GM19193 (cell line): ENCODE data around the gene ZNF91.

Source experiments
- POLR2A ChIP-seq: IDR thresholded peaks from 4 replicates; pipeline ENCODE4 v1.6.1; 2011; ENCODE audit not compliant: insufficient read depth, insufficient read length; ENCODE audit errors: extremely low read depth

Gene ZNF91

GRCh38 chr19:23395041-23395721 is at the start of gene ZNF91:
ZNF91 (minus strand) TSS chr19:23395471; CDS start chr19:23395354, 117 bp downstream.
- peak; percentile 93 for TF ChIP-seq POLR2A

- no peak for TF ChIP-seq POLR2A
Measured at GRCh38 chr19:23440791-23441190, 45.5 kb upstream of the ZNF91 start.

- no peak for TF ChIP-seq POLR2A
Measured at GRCh38 chr19:23440207-23440606, 44.9 kb upstream of the ZNF91 start.

GRCh38 chr19:23439623-23440022 is 44.4 kb upstream of the ZNF91 start:
- no peak for TF ChIP-seq POLR2A

- no peak for TF ChIP-seq POLR2A
Measured at GRCh38 chr19:23437901-23438300, 42.6 kb upstream of the ZNF91 start.

- no peak for TF ChIP-seq POLR2A
Measured at GRCh38 chr19:23436944-23437343, 41.7 kb upstream of the ZNF91 start.

- TF ChIP-seq POLR2A, result no peak
Measured at GRCh38 chr19:23436318-23436717, 41.0 kb upstream of the ZNF91 start.

- TF ChIP-seq POLR2A, result no peak
Measured at GRCh38 chr19:23420824-23421223, 25.6 kb upstream of the ZNF91 start.

- no peak for TF ChIP-seq POLR2A
Measured at GRCh38 chr19:23415561-23416191, 20.4 kb upstream of the ZNF91 start.

- TF ChIP-seq POLR2A, result no peak
Measured at GRCh38 chr19:23415034-23415433, 19.8 kb upstream of the ZNF91 start.

- no peak for TF ChIP-seq POLR2A
Measured at GRCh38 chr19:23410155-23410554, 14.9 kb upstream of the ZNF91 start.

GRCh38 chr19:23409392-23410048 is 14.2 kb upstream of the ZNF91 start:
- no peak for TF ChIP-seq POLR2A

- no peak for TF ChIP-seq POLR2A
Measured at GRCh38 chr19:23407616-23408133, 12.4 kb upstream of the ZNF91 start.

- TF ChIP-seq POLR2A, result no peak
Measured at GRCh38 chr19:23406721-23407120, 11.4 kb upstream of the ZNF91 start.

- no peak for TF ChIP-seq POLR2A
Measured at GRCh38 chr19:23406091-23406490, 10.8 kb upstream of the ZNF91 start.

- TF ChIP-seq POLR2A, result no peak
Measured at GRCh38 chr19:23404676-23405075, 9.4 kb upstream of the ZNF91 start.
